ENCODE results near the gene AGL. TPM values are rescaled to one million over a fixed set of nuclear protein-coding genes. Genes with fewer than 3 reads are reported as not detected.

The AGL gene
- total and polyA plus RNA-seq, 2 experiments from 2014 or later: 9.3 to 34.2 TPM

DNA sequence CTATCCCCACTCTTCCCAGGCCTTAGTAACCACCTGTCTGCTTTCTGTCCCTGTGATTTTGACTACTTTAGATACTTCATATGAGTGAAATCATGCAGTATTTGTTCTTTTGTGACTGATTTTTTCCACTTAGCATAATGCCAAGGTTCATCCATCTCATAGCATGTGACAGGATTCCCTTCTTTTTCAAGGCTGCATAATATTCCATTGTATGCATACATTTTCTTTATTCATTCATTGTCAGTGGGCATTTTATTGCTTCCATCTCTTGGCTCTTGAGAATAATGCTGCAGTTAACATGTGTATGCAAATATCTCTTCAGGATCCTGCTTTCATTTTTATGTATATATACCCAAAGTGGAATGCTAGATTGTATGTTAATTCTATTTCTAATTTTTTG lies 56.4 kb downstream of the AGL start:
- Histone ChIP-seq H3K27me3 (no peaks in the 10 kb centered on the region), H3K4me3 (no peak overlapping the region), H3K27ac (no peak overlapping the region), H4K20me1 (ENCODE audit: insufficient read depth, poor library complexity, severe bottlenecking) (no peaks in the 10 kb centered on the region), H3K4me1 (ENCODE audit: insufficient read depth) (no peaks in the 10 kb centered on the region), H3K9me3 (ENCODE audit: low read depth) (no peaks in the 10 kb centered on the region), H3K79me2 (peaks cover 2% of the 10 kb centered on the region), H3K4me2 (no peak overlapping the region), H3K9me2 (replicated peaks; ENCODE audit: insufficient read depth) (no peaks in the 10 kb centered on the region), H3K36me3 (replicated peaks; ENCODE audit: insufficient read depth, low read depth) (peaks cover 7% of the 10 kb centered on the region), H2AFZ (no peak overlapping the region)
- no peak for TF ChIP-seq EZH2phosphoT487 (IDR thresholded peaks at IDR 0.05; ENCODE audit: low read depth, severe bottlenecking, unreplicated experiment)
- TF ChIP-seq, protein P1, sequence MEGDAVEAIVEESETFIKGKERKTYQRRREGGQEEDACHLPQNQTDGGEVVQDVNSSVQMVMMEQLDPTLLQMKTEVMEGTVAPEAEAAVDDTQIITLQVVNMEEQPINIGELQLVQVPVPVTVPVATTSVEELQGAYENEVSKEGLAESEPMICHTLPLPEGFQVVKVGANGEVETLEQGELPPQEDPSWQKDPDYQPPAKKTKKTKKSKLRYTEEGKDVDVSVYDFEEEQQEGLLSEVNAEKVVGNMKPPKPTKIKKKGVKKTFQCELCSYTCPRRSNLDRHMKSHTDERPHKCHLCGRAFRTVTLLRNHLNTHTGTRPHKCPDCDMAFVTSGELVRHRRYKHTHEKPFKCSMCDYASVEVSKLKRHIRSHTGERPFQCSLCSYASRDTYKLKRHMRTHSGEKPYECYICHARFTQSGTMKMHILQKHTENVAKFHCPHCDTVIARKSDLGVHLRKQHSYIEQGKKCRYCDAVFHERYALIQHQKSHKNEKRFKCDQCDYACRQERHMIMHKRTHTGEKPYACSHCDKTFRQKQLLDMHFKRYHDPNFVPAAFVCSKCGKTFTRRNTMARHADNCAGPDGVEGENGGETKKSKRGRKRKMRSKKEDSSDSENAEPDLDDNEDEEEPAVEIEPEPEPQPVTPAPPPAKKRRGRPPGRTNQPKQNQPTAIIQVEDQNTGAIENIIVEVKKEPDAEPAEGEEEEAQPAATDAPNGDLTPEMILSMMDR (IDR thresholded peaks at IDR 0.05; ENCODE audit: poor library complexity): no peak
- TF ChIP-seq EZH2 (IDR thresholded peaks at IDR 0.05; ENCODE audit: borderline replicate concordance): no peak
- DNase-seq (ENCODE audit: low spot score): no peak

DNA sequence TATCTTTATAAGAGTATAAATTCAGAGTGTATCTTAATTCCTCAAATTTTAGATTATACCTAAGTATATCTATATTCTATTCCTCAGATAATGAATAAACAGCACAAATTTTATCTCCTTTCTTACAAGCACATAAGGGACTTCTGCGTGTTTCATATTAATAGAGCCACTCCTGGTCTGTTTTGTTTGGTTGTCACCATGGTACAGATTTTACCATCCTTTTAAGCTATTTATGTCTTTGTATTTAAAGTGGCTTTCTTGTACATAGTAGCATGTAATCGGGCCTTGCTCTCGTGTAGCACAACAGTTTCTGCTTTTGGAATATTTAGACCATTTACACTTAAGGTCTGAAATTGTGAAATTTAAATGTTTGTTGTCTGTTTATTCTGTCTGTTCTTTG lies 67.1 kb downstream of the AGL start:
- Histone ChIP-seq H3K9me3 (ENCODE audit: low read depth) (no peaks in the 10 kb centered on the region), H3K27ac (no peak overlapping the region), H3K27me3 (no peaks in the 10 kb centered on the region), H3K4me3 (no peak overlapping the region), H2AFZ (no peak overlapping the region), H3K4me2 (no peak overlapping the region), H3K79me2 (no peaks in the 10 kb centered on the region), H3K36me3 (replicated peaks; ENCODE audit: insufficient read depth, low read depth) (no peaks in the 10 kb centered on the region), H4K20me1 (ENCODE audit: insufficient read depth, poor library complexity, severe bottlenecking) (no peaks in the 10 kb centered on the region), H3K4me1 (ENCODE audit: insufficient read depth) (no peaks in the 10 kb centered on the region), H3K9me2 (replicated peaks; ENCODE audit: insufficient read depth) (no peaks in the 10 kb centered on the region)
- no peak for TF ChIP-seq EZH2phosphoT487 (IDR thresholded peaks at IDR 0.05; ENCODE audit: low read depth, severe bottlenecking, unreplicated experiment)
- WGBS (ENCODE audit: low lambda C conversion rate, missing lambda C conversion rate): 94% methylated on average over 3 of the region's 3 CpGs
- DNase-seq (ENCODE audit: low spot score): no peak

DNA sequence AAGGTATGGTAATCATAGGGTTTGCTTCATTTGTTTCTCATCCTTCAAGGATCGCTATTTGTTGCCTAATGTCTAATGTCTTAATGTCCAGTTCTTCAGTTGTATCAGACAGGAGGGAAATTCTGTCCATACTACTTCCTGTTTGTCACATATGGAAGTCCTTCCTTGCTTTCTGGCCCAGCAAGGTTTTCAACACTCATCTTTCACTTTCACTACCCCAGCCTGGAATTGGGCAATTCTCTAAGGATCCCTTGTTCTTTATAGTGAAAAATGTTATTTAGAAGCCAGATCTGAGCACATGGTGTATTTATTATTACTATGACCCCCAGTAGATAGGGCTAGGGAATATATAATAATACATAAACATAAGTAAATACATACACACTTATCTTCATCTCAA lies 69.1 kb downstream of the AGL start:
- no peak overlapping the region for H2AFZ ChIP-seq
- 93% methylated on average over 1 of the region's 1 CpG for WGBS (ENCODE audit: low lambda C conversion rate, missing lambda C conversion rate)

DNA sequence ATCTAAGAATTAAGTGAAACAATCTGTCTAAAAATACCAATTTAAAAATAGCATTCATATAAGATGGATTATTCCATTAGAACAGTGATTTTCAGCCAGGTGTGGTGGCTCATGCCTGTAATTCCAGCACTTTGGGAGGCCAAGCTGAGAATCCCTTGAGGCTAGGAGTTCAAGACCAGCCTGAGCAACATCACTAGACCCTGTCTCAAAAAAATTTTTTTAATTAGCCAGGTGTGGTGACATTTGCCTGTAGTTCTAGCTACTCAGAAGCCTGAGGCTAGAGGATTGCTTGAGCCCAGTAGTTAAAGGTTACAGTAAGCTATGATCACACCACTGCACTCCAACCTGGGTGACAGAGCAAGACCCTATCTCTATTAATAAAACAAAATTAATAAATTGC lies 84.6 kb downstream of the AGL start:
- no peak for DNase-seq (ENCODE audit: low spot score)
- no peak overlapping the region for H2AFZ ChIP-seq
- H3K36me3 ChIP-seq (replicated peaks; ENCODE audit: insufficient read depth, low read depth): no peaks in the 10 kb centered on the region
- no peaks in the 10 kb centered on the region for H3K79me2 ChIP-seq
- no peaks in the 10 kb centered on the region for H3K27me3 ChIP-seq
- no peak overlapping the region for H3K4me3 ChIP-seq
- H4K20me1 ChIP-seq (ENCODE audit: insufficient read depth, poor library complexity, severe bottlenecking): no peaks in the 10 kb centered on the region
- no peak overlapping the region for H3K4me2 ChIP-seq
- TF ChIP-seq EZH2 (IDR thresholded peaks at IDR 0.05; ENCODE audit: borderline replicate concordance): no peak
- TF ChIP-seq EZH2phosphoT487 (IDR thresholded peaks at IDR 0.05; ENCODE audit: low read depth, severe bottlenecking, unreplicated experiment): no peak
- TF ChIP-seq, protein P1 (IDR thresholded peaks at IDR 0.05; ENCODE audit: poor library complexity): no peak
- no peaks in the 10 kb centered on the region for H3K9me2 ChIP-seq (replicated peaks; ENCODE audit: insufficient read depth)
- no peak overlapping the region for H3K27ac ChIP-seq
- H3K9me3 ChIP-seq (ENCODE audit: low read depth): no peaks in the 10 kb centered on the region
- no peaks in the 10 kb centered on the region for H3K4me1 ChIP-seq (ENCODE audit: insufficient read depth)

More for the DNA sequence above, 69.1 kb downstream of the AGL start:
- H4K20me1 ChIP-seq (ENCODE audit: insufficient read depth, poor library complexity, severe bottlenecking): no peaks in the 10 kb centered on the region
- no peak overlapping the region for H3K4me2 ChIP-seq
- H3K4me1 ChIP-seq (ENCODE audit: insufficient read depth): no peaks in the 10 kb centered on the region
- H3K79me2 ChIP-seq: no peaks in the 10 kb centered on the region
- no peak overlapping the region for H3K4me3 ChIP-seq
- TF ChIP-seq EZH2 (IDR thresholded peaks at IDR 0.05; ENCODE audit: borderline replicate concordance): no peak
- no peak for TF ChIP-seq EZH2phosphoT487 (IDR thresholded peaks at IDR 0.05; ENCODE audit: low read depth, severe bottlenecking, unreplicated experiment)
- TF ChIP-seq, protein P1 (IDR thresholded peaks at IDR 0.05; ENCODE audit: poor library complexity): no peak
- DNase-seq (ENCODE audit: low spot score): no peak
- H3K27me3 ChIP-seq: no peaks in the 10 kb centered on the region
- H3K27ac ChIP-seq: no peak overlapping the region
- H3K36me3 ChIP-seq (replicated peaks; ENCODE audit: insufficient read depth, low read depth): no peaks in the 10 kb centered on the region
- H3K9me2 ChIP-seq (replicated peaks; ENCODE audit: insufficient read depth): no peaks in the 10 kb centered on the region
- no peaks in the 10 kb centered on the region for H3K9me3 ChIP-seq (ENCODE audit: low read depth)
